Osteocyte (in vitro differentiated cells): Measurements from ENCODE around the gene STXBP4. TPM values are rescaled to one million over a fixed set of nuclear protein-coding genes. Genes with fewer than 3 reads are reported as not detected.

Source experiments
- DNase-seq: peaks from one replicate; pipeline ENCODE4 v3.0.0; 2021; ENCODE audit warnings: mixed read lengths; ENCODE audit not compliant: unreplicated experiment; ENCODE audit errors: extremely low spot score
- H3K27ac Mint-ChIP-seq: one replicate; pipeline ENCODE4 v1.8.0; 2021; ENCODE audit warnings: mild to moderate bottlenecking, mixed read lengths; ENCODE audit not compliant: unreplicated experiment
- H3K27me3 Mint-ChIP-seq: one replicate; pipeline ENCODE4 v1.8.0; 2021; ENCODE audit warnings: mixed read lengths; ENCODE audit not compliant: unreplicated experiment
- H3K36me3 Mint-ChIP-seq: one replicate; pipeline ENCODE4 v1.8.0; 2021; ENCODE audit warnings: mixed read lengths; ENCODE audit not compliant: unreplicated experiment
- H3K4me1 Mint-ChIP-seq: one replicate; pipeline ENCODE4 v1.8.0; 2021; ENCODE audit warnings: mixed read lengths; ENCODE audit not compliant: unreplicated experiment
- H3K4me3 Mint-ChIP-seq: one replicate; pipeline ENCODE4 v1.8.0; 2021; ENCODE audit warnings: mild to moderate bottlenecking, moderate library complexity, mixed read lengths; ENCODE audit not compliant: unreplicated experiment
- H3K9me3 Mint-ChIP-seq: one replicate; pipeline ENCODE4 v1.8.0; 2021; ENCODE audit warnings: mixed read lengths; ENCODE audit not compliant: unreplicated experiment
- total RNA-seq: library from RNA; stranded (reverse); gene quantifications from 2 replicates; pipeline ENCODE4 v1.2.1, GENCODE V29; 2021
- TF ChIP-seq, protein P1 (sequence below): fragments of 200-600 bp; sonication (generic); IDR thresholded peaks from 2 replicates; pipeline ENCODE4 v1.5.0; 2021; ENCODE audit warnings: antibody characterized with exemption, mild to moderate bottlenecking, moderate library complexity

STXBP4 gene
- total RNA-seq, 1 donor from 2014 or later, result 20.8 TPM

DNA sequence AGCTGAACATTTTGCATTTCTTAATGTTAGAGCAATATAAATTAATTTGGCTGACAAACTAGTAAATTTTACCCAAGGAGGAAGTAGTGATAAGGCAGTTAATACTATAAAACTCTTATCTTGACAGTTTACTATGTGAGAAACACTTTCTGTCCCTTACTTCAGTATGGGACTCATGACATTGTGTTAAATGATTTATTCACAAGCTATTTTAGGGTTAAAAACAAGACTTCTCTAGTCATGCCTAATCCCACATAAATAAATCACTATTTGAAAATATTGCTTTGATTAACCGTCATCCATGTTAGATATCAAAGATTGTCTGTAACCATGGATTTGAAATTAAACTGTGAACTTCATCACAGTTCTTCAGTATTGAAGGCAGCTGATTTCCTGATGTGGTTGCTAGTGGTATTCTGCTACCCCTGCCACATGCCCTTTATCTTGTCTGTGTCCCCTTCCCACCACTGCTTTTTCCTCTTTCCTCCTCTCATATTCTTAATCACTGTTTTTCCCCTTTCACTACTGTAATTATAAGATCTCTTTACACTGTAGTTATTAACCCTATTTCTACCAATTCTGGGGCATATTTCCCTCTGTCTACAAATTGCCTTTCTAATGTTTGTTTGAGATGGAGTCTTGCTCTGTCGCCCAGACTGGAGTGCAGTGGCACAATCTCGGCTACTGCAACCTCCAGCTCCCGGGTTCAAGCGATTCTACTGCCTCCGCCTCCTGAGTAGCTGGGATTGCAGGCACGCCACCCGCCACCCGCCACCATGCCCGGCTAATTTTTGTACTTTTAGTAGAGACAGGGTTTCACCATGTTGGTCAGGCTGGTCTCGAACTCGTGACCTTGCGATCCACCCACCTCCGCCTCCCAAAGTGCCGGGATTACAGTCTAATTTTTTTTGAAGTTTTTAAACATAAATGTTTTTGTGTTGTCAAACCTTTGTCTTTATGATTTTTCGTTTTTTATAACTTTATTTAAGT is 95.6 kb downstream of the STXBP4 start:
- no peak for DNase-seq
- Mint-ChIP-seq H3K9me3 (no peaks in the 10 kb centered on the region), H3K27ac (no peak overlapping the region), H3K27me3 (no peaks in the 10 kb centered on the region), H3K4me1 (no peaks in the 10 kb centered on the region), H3K36me3 (no peaks in the 10 kb centered on the region), H3K4me3 (no peak overlapping the region)
- TF ChIP-seq, protein P1, sequence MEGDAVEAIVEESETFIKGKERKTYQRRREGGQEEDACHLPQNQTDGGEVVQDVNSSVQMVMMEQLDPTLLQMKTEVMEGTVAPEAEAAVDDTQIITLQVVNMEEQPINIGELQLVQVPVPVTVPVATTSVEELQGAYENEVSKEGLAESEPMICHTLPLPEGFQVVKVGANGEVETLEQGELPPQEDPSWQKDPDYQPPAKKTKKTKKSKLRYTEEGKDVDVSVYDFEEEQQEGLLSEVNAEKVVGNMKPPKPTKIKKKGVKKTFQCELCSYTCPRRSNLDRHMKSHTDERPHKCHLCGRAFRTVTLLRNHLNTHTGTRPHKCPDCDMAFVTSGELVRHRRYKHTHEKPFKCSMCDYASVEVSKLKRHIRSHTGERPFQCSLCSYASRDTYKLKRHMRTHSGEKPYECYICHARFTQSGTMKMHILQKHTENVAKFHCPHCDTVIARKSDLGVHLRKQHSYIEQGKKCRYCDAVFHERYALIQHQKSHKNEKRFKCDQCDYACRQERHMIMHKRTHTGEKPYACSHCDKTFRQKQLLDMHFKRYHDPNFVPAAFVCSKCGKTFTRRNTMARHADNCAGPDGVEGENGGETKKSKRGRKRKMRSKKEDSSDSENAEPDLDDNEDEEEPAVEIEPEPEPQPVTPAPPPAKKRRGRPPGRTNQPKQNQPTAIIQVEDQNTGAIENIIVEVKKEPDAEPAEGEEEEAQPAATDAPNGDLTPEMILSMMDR, result no peak

DNA sequence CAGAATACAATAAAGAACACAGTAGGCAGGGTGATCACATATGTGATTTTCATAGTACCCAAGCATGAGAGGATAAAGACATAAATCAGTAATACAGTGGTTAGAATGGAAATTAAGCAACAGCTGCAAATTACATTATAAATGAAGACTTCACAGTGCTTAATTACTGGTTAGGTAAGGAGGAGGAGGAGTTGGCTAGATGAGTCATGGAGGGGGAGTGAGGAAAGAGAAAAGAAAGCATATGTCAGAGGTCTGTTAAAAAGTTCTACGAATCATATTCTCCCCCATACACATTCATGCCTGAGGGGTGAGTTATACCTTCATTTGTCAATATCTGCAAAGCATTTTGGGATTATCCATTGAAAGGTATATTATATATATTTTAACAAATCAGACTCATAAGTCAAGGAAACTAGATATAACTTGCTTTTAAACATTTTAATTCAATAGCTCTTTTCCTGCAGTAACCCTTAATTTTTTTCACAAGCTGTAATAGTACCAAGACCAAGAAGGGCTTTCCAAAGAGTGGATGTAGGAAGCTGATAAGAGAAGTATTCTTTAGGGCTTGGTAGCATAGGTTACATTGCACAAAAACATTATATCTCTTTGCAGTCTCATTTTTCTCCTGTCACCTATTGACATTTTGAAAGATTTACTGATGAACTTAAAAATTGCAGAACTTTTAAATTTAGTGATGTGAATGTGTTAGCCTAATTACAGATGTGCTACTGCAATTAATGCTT is 99.3 kb downstream of the STXBP4 start:
- no peaks in the 10 kb centered on the region for H3K4me1 Mint-ChIP-seq
- DNase-seq, result no peak
- H3K27ac Mint-ChIP-seq, result no peak overlapping the region
- H3K27me3 Mint-ChIP-seq, result no peaks in the 10 kb centered on the region
- no peak overlapping the region for H3K4me3 Mint-ChIP-seq
- TF ChIP-seq, protein P1, result no peak
- H3K36me3 Mint-ChIP-seq, result no peaks in the 10 kb centered on the region
- H3K9me3 Mint-ChIP-seq, result no peaks in the 10 kb centered on the region

DNA sequence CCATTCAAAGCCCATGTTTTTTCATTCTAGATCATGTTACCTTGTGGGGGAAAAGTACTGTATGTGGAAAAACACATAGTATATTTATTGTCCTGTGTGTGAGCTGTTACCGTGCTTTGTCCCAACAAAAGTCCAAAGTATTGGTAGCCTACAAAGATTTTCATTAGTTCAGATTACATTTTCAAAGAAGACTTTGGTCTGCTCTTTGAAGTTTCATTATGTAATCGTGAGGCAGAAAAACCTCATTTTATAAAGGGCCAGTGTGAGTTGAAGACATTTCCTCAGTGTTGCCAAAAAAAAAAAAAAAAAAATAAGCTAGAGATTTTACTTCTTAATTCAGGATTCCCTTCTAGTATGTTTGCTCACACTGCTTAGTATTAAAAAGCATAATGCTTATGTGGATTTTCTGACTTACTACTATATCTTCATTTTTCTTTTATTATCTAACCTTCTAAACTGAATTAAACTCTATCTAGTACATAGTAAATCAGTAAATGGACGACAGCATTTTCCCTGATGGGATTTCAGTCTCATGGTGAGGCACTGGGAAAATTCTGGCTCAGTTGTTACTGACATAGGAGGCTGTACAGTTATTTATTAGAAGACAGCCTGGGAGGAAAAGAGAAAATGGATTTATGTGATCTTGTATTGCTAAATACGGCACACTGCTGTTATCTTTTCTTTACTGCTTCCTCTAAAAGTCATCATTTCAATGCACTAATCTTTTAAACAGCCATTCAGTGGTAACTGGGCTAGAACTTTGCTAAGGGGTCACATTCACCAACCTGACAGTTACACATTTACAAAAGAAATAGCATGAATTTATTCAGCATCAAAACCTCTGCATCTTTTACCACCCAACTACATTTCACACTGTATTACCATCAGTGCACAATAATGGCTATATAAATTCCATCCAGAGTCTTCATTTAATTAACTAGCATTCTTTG is 100.6 kb downstream of the STXBP4 start:
- Mint-ChIP-seq H3K27ac (no peak overlapping the region), H3K27me3 (no peaks in the 10 kb centered on the region), H3K9me3 (no peaks in the 10 kb centered on the region), H3K4me1 (no peaks in the 10 kb centered on the region), H3K4me3 (no peak overlapping the region), H3K36me3 (no peaks in the 10 kb centered on the region)
- no peak for DNase-seq
- TF ChIP-seq, protein P1, result no peak

DNA sequence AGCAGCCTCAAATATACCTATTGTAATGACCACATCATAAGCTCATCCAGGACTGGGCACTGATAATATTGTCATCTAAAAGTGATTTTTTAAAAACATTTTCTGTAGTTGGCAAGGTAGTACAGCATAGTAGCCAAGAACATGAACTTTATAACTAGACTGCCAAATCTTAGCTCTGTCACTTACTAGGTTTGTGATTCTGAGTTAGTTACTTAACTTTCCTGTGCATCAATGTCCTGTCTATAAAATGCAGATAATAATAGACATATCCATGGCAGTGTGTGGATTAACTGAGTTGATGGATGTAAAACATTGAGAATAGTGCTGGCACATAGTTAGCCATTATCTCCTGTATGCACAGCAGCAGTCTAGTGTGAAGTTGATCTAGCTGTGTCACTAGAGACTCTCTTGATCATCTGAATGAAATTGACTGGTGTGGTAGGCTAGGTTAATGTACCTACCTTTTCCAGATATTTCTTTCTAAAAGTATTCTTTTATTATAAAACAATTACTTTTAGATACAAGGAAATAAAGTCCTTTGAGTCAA is 101.5 kb downstream of the STXBP4 start:
- no peak overlapping the region for H3K27ac Mint-ChIP-seq
- H3K4me1 Mint-ChIP-seq, result no peaks in the 10 kb centered on the region
- TF ChIP-seq, protein P1, result no peak
- H3K27me3 Mint-ChIP-seq, result no peaks in the 10 kb centered on the region
- DNase-seq, result no peak
- no peak overlapping the region for H3K4me3 Mint-ChIP-seq
- H3K36me3 Mint-ChIP-seq, result peaks cover 1% of the 10 kb centered on the region
- no peaks in the 10 kb centered on the region for H3K9me3 Mint-ChIP-seq
